ENCODE results near the gene SLC35C1.
"Not testable (repeated sequence)": the region's sequence is repeated elsewhere in the genome, so short reads cannot be mapped to it uniquely, and the experiment has no call there.

Gene SLC35C1

DNA sequence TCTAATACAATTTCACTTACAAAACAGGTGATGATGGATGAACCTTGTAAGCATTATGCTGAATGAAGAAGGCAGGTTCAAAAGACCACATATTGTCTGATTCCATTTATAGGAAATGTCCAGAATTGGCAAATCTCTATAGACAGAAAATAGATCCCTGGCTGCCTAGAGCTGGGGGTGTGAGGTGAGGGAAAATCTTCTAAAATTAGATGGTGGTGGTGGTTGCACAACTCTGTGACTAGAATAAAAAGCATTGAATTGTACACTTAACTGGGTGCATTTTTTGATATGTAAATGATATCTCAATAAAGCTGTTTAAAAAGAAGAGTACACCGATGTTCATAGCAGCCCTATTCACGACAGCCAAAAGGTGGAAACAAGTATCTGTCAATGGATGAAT, 25.6 kb downstream of the SLC35C1 start:
- intact Hi-C loops (cut with DNase I): no loop called here
- DNase-seq: peak in 3 of 42 donors; percentile 18 to 38 (median 22)

- DNase-seq: peak in 1 of 42 donors; percentile 8
- intact Hi-C loops (cut with DNase I): no loop called here
These were observed 28.0 kb downstream of the SLC35C1 start for GRCh38 chr11:45832811-45833441.

DNA sequence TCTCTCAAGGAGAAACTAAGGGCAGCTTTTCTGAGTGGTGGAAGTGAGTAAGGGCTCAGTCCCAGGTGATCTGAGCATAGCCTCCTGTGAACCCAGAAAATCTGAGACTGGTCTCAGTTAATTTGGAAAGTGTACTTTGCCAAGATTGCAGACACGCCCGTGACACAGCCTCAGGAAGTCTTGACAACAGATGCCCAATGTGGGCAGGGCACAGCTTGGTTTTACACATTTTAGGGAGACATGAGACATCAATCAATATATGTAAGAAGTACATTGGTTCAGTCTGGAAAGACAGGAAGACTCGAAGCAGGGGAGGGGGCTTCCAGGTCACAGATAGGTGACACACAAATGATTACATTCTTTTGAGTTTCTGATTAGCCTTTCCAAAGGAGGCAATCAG, 28.8 kb downstream of the SLC35C1 start:
- intact Hi-C loops (cut with DNase I): no loop called here
- no peak for DNase-seq

DNA sequence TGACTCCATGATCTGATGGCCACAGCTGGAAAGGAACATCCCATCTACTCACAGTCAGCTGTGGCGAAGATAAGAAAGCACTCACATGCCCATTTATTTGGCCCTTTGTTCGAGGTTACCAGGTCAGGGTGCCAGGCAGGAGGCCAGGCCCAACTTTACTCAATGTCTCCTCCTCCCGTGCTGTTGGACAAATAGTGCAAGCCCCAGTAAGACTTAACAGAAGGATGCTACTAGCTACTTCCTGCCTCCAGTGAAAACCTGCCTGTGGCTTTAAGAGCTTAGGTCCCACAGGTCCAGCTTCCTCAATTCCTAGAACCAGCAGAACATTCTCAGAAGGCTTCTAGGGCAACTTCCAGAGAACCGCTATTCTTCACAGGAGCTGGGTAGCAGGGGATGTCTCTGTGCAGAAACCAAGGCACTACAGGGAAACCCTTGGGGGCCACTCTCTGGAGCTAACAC, 29.4 kb downstream of the SLC35C1 start:
- intact Hi-C loops (cut with DNase I): no loop called here
- DNase-seq: peak in 1 of 42 donors; percentile 1

GRCh38 chr11:45839204-45839603, 34.3 kb downstream of the SLC35C1 start:
- intact Hi-C loops (cut with DNase I): no loop called here
- peak in 2 of 42 donors; percentile 6 to 26 for DNase-seq

- DNase-seq: peak in 1 of 42 donors; percentile 18
These were observed 35.3 kb downstream of the SLC35C1 start for GRCh38 chr11:45840251-45840650.

GRCh38 chr11:45843158-45843924, 38.4 kb downstream of the SLC35C1 start:
- intact Hi-C loops (cut with DNase I): no loop called here

More at GRCh38 chr11:45840251-45840650, 35.3 kb downstream of the SLC35C1 start:
- intact Hi-C loops (cut with DNase I): not testable (repeated sequence)

GRCh38 chr11:45844822-45845578, 40.1 kb downstream of the SLC35C1 start:
- no peak for DNase-seq
- intact Hi-C loops (cut with DNase I): loop anchor here (5.0 kb wide), 3 partner anchors 38 to 72 kb away; partner anchors contain the start of genes PEX16 and SLC35C1

More at GRCh38 chr11:45843158-45843924, 38.4 kb downstream of the SLC35C1 start:
- DNase-seq: peak; percentile 82 to 95 (median 89)

DNA sequence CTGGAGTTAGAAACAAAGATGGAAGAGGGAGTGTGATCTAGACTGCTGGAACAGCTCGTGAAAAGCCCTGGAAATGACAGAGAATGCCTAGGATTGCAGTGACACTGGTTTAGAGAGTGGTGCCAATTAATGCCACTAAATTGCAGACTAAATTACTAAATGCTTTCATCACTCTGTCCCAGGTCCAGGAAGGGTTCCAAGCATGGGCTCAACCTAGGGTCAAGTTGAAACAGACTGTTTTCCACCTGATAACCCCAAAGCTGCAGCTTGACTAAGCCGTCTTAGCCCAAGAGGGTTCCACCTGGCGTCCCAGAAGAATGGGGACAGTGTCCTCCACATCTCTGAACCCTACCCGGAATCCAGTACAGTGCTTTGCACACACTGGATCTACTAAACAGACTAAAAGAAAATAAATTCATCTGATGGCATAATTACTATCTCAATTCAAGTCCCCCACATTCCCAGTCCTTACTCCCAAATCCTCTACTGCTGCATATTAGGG, 41.3 kb downstream of the SLC35C1 start:
- intact Hi-C loops (cut with DNase I): loop anchor here (5.0 kb wide), 3 partner anchors 39 to 71 kb away; partner anchors contain the start of genes PEX16 and SLC35C1

DNA sequence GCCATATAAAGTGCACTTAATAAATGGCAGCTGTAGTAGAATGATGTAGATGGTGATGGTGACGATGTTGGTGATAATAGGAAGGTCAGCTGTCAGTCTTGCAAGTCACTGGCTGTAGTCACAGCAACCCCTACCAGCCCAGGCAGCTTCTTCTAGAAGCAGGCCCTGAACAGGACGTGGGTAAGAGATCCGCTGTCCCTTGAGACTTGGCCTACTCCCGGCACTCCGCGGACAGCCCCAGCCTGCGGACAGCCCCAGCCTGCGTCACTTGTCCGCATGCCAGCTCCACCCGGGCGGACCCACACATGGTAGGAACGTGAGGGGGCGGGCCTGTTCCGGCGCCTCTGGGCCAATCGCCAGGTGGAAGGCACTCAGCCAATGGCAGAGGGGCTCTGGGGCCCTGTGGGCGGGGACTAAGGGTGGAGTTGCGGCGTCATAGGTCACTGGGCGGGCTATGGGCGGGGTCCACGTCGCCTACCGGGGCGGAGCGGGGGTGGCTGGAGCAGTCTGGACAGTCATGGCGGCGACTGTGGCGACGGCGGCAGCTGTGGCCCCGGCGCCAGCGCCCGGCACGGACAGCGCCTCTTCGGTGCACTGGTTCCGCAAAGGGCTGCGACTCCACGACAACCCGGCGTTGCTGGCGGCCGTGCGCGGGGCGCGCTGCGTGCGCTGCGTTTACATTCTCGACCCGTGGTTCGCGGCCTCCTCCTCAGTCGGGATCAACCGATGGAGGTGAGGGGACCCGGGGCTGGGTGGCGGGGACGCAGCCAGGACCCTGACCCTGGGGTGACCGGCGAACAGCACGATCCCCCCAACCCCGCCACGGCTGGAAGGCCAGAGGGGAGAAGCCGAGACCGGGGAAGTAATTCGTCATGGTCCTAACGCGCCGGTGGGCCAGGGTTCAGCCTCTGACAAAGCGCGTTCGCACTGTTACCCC, 42.3 kb downstream of the SLC35C1 start, which contains the start of gene CRY2:
CRY2 (plus strand) TSS at position 502 of the 937 bp plus-strand sequence; CDS start at position 518, 16 bp downstream.
- intact Hi-C loops (cut with DNase I): loop anchor here (5.0 kb wide), 3 partner anchors 40 to 70 kb away; partner anchors contain the start of genes PEX16 and SLC35C1
- peak; percentile 99 to 100 (median 100) for DNase-seq

More for the DNA sequence above, 41.3 kb downstream of the SLC35C1 start:
- DNase-seq: peak in 2 of 42 donors; percentile 11 to 32

DNA sequence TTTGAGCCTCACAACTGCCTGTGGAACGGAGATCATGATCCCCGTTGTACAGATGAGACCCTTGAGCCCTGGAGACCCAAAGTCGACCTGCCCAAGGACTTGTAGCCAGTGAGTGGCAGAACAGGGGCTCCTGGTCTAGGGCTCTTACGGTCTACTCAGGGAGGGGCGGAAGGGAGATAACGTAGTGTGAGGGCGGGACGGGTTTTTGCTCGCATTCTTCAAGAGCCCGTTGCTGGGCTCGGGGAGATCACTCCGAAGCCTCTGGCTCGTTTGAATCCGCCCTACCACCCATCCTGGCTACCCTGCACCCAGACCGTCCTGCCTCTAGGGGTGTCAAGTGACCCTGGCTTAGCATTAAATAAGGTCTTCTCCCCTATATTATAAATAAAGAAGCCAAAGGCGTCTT, 43.0 kb downstream of the SLC35C1 start:
- peak in 22 of 42 donors; percentile 5 to 60 (median 36) for DNase-seq

DNA sequence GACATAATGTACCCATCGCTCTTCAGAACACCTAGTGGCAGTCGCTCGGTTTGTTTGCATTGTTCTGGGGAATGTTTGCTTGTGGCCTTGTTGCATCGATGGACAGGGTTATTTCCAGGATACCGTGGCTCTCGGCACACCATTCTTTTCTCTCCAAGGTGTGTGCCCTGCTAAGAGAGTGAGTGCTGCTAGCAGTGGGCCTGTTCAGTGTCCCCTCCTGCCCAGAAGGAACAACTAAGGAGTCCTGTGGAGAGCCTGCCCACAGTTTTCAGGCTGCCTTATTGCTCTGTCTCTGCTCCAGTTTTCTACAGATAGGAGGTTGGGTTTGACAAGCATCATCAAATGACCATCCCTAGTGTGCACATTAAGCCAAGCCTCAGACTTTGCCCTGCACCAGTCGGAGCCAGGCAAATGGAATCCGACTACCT, 43.7 kb downstream of the SLC35C1 start:
- DNase-seq: peak in 2 of 42 donors; percentile 13 to 25
- intact Hi-C loops (cut with DNase I): loop anchor here (5.0 kb wide), 3 partner anchors 41 to 69 kb away; partner anchors contain the start of genes PEX16 and SLC35C1

More for the DNA sequence above, 43.0 kb downstream of the SLC35C1 start:
- intact Hi-C loops (cut with DNase I): loop anchor here (5.0 kb wide), 3 partner anchors 41 to 69 kb away; partner anchors contain the start of genes PEX16 and SLC35C1

DNA sequence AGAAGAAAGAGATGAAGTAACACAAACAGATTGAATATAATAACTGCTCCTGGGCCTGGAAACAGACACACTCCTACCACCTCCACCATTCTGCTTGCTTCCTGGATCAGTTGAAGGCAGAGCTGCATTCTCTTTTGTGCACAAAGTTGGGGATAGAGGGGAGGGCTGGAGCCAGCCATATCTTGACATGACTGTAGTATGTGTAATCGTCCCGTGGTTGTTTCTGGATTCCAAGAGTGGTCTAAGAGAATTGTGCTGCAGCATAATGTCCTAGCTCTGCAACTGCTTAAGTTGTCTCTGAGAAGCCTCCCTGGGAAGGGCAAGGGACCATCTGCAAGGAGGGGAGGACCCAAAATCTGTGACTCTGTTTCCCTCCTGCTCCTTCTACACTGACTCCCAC, 45.5 kb downstream of the SLC35C1 start:
- DNase-seq: peak in 2 of 42 donors; percentile 13 to 25
- intact Hi-C loops (cut with DNase I): no loop called here

DNA sequence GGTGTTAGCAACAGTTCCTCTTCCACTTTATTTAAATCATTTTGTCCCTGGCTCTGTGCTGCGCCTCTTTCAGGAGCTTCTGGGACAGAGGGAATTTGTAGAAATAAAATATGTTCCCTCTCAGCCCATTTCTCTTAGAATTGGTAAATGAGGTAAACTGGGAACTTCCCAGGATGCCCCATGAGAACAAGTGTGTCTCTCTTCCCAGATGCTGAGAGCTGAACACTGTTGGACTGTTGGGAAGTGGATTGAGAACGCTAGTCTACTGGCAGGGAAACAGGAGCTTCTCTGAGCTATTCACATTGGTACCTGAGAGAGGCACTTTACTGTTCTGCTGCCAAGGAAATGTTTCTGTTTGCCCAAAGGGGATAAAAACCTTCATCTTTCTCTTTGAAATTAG, 46.3 kb downstream of the SLC35C1 start:
- intact Hi-C loops (cut with DNase I): no loop called here
- peak in 2 of 42 donors; percentile 11 to 28 for DNase-seq

DNA sequence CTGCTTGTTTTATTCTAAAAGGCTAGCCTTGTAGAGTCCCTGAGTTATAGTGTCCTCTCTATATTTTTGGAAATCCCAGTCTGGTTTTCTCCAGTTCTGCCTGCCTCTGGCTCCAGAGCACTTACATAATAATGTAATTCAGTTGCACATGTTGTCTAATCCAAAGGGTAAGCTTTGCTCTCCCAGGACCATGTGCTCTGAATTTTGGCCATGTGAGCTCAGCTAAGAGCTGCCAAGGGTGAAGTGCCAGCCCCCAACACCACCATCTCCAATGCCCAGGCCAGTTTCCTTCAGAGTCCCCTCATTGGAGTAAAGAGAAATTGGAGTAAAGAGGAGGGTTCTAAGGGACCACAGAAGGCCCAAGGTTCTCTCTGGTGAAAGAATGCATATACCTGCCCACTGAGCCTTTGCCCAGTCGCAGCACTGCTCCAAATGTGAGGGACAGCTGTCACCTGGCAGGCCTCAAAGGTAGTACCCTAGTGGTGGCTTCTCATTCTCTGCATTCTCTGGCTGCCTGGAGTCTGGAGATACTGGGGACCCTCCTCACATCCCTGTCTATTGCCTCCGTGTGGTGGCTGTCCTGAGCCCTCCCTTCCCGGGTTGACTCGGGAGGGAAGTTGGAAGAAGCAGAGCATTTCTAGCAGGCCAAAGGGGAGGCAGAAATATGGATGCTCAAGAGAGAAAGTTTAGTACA, 47.2 kb downstream of the SLC35C1 start:
- peak in 20 of 42 donors; percentile 18 to 73 (median 42) for DNase-seq
- intact Hi-C loops (cut with DNase I): no loop called here

DNA sequence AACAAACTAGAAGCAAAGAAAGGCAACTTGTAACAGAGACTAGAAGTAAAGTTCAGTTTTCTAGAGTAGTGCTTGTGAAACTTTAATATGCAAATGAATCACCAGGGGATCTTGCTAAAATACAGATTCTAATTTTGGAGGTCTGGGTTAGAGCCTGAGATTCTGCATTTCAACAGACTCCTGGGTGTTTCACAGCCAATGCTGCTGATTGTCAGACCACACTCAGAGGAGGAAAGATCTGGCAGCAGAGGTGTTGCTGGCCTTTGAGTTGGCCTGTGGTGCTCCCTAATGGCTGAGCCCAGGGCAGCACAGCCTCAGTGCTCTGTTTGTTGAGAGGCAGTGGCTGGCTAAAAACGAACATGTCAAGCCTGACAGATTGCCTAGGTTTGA, 47.8 kb downstream of the SLC35C1 start:
- intact Hi-C loops (cut with DNase I): no loop called here
- peak in 2 of 42 donors; percentile 11 to 47 for DNase-seq

All from head of caudate nucleus (tissue), 42 donors.